ENCODE results near the gene S100A6.

S100A6 gene

DNA sequence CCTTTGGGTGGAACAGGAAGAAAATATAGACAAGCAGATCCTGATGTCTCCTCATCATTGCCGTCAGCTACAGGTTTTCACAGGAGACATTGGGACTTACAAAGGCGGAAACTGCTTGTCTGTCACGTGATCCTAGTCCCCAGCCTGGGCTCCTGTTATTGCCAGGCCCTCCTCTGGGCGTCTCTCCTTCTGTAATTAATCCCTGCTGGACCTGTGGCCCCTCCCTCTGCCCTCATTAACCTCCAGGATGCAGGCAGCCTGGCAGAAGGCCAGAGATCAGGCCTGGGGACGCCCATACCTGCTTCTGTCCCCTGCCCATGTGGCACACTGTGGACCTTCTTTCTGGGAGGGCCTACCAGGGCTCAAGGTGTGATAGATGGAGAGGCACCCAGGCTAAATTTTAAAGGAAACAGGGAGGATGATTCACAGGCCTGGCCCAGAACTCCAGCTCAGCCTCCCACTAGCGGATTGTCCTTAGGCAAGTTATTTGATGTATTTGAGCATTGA, 2.6 kb upstream of the S100A6 start:
- peak in 1 of 2 experiments; percentile 42 for DNase-seq (ENCODE audit: low read depth in 1 of 2, low spot score in 1 of 2)
- in situ Hi-C loops (cut with HindIII; ENCODE audit: low pct_unique_long_range_greater_than_20kb, low sequenced_read_pairs) = no loop called here
- TF ChIP-seq JUND (IDR thresholded peaks at IDR 0.05; ENCODE audit: low read depth) = no peak

DNA sequence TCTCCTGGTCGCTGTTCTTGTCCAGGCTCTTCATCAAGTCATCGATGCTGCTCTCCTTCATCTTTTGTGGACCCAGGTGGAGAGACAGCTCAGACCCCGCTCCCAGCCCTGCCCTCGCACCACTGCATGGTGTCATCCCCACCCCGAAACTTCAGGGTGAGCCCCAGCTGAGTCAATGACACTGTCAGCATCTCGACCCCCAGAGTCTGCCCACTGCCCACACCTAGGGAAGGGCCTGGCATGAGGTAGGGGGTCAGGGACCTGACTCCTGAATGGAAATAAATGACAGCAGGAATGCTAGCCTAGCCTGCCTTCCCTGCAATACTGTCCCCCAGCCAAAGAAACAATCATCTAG, 1.6 kb upstream of the S100A6 start:
- no peak for DNase-seq (ENCODE audit: low read depth in 1 of 2, low spot score in 1 of 2)
- TF ChIP-seq JUND (IDR thresholded peaks at IDR 0.05; ENCODE audit: low read depth) = no peak
- in situ Hi-C loops (cut with HindIII; ENCODE audit: low pct_unique_long_range_greater_than_20kb, low sequenced_read_pairs) = no loop called here

DNA sequence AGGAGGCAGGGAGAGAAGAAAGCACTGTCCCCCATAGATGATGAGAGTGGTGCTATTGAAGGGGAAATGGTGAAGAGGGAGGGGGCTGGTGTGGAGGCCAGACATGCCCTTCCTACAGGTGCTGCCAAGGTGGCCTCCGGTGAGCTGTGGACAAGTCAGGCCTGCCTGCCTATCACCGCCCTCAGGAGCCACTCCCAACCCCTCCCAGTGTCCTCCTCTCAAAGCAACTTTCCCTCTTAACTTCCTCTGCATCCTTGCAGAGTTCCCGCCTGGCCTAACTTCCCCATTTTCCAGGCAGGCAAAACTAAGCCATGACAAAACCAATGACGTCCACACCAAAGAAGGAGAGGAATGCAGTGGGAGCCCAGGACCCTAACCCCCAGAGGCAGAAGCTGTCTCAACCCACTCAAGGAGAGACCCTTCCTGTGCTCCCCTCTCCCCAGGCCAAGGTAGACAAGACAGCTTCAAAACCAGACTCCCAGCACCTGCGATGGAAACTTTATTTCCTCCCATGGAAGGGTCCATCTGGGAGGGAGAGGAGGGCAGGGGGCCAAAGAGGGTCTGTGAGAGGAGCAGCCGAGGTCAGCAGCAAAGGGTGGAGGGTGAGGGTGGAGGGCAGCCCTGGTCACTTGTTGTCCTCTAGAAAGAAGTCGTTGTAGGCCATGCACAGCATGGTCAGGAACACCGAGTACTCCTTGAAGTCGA, 1.0 kb upstream of the S100A6 start:
- in situ Hi-C loops (cut with HindIII; ENCODE audit: low pct_unique_long_range_greater_than_20kb, low sequenced_read_pairs) = no loop called here
- peak in 1 of 2 experiments; percentile 63 for DNase-seq (ENCODE audit: low read depth in 1 of 2, low spot score in 1 of 2)

DNA sequence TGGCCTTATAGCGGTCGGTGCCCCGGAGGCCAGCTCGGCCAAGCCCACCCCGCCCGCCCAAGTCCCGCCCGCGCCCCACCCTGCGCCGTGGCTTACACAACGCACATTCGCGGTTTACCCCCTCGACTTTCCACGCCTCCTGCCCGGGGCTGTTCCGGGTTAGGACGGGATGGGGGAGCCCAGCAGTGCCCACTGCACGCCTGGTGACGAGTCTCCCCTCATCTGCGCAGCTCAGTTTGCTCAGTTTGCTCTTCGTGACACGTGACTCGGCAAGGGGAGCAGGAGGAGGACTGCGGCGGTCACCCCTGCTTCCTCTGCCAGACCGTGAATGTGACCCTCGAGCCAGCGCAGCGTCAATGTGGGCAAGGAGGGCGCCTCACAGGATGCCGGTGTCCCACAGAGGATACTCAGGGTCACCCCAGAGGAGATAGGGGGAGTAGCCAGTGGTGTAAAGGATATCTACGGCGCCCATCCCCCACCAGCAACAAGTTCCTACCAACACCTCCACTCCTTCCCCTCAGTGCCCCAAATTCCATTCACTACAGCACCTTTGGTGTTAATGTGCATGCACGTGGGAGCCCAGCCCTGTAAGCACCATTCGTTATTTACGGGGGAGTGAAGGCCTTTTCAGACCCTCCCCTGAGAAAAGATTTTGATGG, 350 bp upstream of the S100A6 start:
- DNase-seq (ENCODE audit: low read depth in 1 of 2, low spot score in 1 of 2) = peak; percentile 90 to 94
- no peak for TF ChIP-seq JUND (IDR thresholded peaks at IDR 0.05; ENCODE audit: low read depth)
- in situ Hi-C loops (cut with HindIII; ENCODE audit: low pct_unique_long_range_greater_than_20kb, low sequenced_read_pairs) = no loop called here

More for the DNA sequence above, 1.0 kb upstream of the S100A6 start:
- TF ChIP-seq JUND (IDR thresholded peaks at IDR 0.05; ENCODE audit: low read depth) = no peak

DNA sequence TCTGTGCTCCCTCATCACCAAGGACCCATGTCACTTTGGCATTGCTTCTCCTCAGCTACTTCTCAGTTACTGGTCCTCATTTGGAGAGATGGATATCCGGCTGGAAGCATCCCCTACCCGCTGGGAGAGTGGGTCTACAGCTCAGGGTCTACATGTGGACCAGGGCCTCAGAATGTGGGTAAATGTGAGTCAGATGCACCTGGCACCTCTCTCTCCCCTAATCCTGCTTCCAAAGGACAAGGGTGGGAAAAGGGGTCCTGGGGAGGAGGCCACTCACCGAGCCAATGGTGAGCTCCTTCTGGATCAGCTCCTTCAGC, 908 bp downstream of the S100A6 start:
- in situ Hi-C loops (cut with HindIII; ENCODE audit: low pct_unique_long_range_greater_than_20kb, low sequenced_read_pairs) = no loop called here
- no peak for TF ChIP-seq JUND (IDR thresholded peaks at IDR 0.05; ENCODE audit: low read depth)
- DNase-seq (ENCODE audit: low read depth in 1 of 2, low spot score in 1 of 2) = no peak

DNA sequence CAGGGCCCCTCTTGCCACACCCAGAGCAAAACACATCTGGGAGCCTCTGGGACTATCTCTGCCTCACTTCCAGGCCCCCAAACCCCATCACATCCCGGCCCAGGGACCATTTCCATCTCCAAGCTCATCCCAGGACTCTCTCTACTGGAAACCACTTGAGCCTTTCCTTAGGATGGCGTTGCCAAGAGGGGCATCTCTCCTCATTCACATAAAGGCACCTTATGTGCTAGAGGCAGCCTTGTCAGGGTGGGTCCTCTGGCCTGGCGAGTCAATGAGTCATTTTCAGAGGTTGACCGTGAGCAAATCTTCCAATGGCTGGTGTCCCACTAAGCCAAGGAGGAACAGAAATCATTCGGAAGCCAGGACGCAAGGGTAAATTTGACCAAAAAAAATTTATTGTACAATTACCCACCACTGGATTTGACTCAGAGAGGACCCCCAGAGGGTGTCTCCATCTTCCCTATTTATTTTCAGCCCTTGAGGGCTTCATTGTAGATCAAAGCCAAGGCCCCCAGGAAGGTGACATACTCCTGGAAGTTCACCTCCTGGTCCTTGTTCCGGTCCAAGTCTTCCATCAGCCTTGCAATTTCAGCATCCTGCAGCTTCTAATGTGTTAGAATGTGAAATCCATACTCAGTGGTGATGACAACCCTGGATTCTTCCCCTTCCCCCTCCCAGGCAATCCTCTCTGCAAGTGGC, 1.4 kb downstream of the S100A6 start:
- no peak for TF ChIP-seq JUND (IDR thresholded peaks at IDR 0.05; ENCODE audit: low read depth)
- DNase-seq (ENCODE audit: low read depth in 1 of 2, low spot score in 1 of 2) = no peak
- in situ Hi-C loops (cut with HindIII; ENCODE audit: low pct_unique_long_range_greater_than_20kb, low sequenced_read_pairs) = no loop called here

DNA sequence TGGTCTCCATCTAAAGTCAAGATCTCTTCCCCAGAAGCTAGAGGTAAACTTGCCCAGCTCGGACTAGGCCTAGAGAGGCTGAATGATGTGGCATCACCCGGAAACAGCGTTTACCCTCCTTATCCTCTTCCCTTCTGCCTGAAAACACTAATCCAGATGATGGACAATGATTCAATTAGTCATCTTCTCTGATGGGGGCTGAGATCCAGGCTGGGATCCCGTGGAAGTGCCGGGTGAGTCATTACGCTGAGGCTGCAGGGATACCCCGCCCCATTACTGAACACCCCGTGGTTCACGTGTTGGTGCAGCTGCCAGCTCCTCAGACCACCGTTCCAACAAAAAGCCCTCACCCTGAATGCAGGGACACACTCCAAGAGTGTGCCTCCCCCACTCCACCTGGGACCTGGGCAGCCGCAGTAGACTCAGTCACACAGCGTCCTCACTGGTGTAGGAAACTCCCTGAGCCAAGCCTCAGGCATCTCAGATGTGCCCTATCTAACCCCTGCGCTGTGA, 2.0 kb downstream of the S100A6 start:
- in situ Hi-C loops (cut with HindIII; ENCODE audit: low pct_unique_long_range_greater_than_20kb, low sequenced_read_pairs) = no loop called here
- TF ChIP-seq JUND (IDR thresholded peaks at IDR 0.05; ENCODE audit: low read depth) = no peak
- DNase-seq (ENCODE audit: low read depth in 1 of 2, low spot score in 1 of 2) = no peak

DNA sequence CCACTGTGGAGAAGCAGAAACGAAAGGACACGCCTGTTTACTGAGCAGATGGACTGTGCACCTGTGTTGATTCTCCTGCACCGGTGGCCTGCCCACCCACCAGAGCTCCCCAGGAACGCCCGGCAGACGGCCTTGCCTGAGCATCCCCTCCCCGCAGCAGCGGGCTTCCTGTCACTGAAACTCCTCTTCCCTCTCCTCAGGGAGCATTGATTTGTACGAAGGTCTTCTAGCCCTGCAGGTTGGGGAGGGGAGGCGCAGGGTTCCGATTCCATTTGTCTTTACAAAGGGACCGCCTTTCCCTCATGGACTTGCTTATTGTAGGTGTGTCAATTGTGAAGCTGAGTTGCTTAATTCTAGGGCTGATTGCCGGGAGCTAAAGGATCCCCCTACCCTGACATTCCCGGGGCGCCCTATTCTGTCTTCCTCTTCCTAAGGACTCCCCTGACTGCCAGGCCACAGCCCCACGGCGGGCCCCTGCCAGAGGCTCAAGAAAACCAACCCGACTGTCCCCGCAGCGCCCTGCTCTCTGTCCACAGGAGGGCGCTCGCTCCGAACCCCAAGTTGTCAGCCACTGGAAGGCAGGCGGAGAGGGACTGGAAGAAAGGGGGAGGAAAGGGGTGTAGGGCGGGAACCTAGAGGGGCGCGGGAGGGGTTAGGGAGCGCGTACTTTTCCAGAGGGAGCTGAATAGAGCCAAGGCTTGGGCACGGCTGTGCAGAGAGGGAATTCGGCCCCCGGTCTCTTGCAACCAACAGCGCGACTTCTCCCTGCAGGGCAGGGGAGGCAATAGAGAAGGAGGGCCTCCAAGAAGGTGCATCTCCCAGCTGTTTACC, 2.8 kb downstream of the S100A6 start:
- in situ Hi-C loops (cut with HindIII; ENCODE audit: low pct_unique_long_range_greater_than_20kb, low sequenced_read_pairs) = no loop called here

DNA sequence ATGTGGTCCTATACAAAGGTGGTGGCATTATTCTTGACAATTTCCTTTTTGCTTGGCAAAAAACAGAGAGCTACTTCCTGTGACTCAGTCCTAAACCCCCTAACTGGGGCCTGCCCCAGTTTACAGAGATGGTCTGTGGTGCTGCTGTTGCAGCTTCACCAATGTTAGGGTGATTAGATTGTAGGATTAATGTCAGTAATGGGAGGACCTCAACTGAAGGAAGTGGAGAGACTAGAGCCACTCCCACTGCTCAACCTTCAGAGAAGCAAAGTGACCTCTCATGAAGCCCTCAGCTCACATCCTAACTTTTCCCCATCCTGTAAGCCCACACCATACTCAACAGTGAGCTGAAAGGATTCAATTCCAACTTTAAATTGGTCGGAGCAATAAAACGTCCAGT, 3.6 kb downstream of the S100A6 start:
- in situ Hi-C loops (cut with HindIII; ENCODE audit: low pct_unique_long_range_greater_than_20kb, low sequenced_read_pairs) = no loop called here
- no peak for TF ChIP-seq JUND (IDR thresholded peaks at IDR 0.05; ENCODE audit: low read depth)
- DNase-seq (ENCODE audit: low read depth in 1 of 2, low spot score in 1 of 2) = no peak

More for the DNA sequence above, 2.8 kb downstream of the S100A6 start:
- no peak for TF ChIP-seq JUND (IDR thresholded peaks at IDR 0.05; ENCODE audit: low read depth)
- peak; percentile 86 to 87 for DNase-seq (ENCODE audit: low read depth in 1 of 2, low spot score in 1 of 2)

DNA sequence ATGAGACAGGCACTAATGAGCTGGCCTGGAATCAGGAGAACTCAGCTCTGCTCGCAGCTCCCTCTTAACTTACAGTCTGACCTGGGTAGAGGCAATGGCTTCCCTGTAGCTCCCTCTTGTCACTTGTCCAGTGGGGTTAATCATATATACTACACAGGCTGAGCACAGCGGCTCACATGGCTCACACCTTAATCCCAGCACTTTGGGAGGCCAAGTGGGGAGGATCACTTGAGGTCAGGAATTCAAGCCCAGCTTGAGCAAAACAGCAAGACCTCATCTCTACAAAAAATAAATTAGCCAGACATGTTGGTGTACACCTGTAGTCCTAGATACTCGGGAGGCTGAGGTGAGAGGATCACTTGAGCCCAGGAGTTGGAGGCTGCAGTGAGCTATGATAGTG, 4.2 kb downstream of the S100A6 start:
- in situ Hi-C loops (cut with HindIII; ENCODE audit: low pct_unique_long_range_greater_than_20kb, low sequenced_read_pairs) = no loop called here
- TF ChIP-seq JUND (IDR thresholded peaks at IDR 0.05; ENCODE audit: low read depth) = no peak
- no peak for DNase-seq (ENCODE audit: low read depth in 1 of 2, low spot score in 1 of 2)

DNA sequence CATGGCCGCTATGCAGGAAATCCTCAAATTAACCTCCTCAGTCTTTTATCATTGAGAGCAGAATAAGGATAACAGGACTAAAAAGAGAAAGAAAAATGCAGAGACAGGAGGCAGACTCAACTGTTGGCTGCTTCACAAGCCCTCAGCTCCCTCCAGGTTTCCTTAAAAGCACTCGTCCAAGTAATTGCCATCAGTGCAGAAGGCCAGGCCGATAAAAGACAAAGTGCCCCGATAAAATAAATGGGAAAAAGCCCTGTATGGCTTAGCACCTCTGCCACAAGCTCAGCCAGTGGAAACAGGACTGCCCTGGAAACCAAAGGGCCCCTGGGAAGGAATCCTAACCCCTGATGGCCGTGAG, 8.1 kb downstream of the S100A6 start:
- no peak for TF ChIP-seq JUND (IDR thresholded peaks at IDR 0.05; ENCODE audit: low read depth)
- no peak for DNase-seq (ENCODE audit: low read depth in 1 of 2, low spot score in 1 of 2)
- in situ Hi-C loops (cut with HindIII; ENCODE audit: low pct_unique_long_range_greater_than_20kb, low sequenced_read_pairs) = no loop called here

DNA sequence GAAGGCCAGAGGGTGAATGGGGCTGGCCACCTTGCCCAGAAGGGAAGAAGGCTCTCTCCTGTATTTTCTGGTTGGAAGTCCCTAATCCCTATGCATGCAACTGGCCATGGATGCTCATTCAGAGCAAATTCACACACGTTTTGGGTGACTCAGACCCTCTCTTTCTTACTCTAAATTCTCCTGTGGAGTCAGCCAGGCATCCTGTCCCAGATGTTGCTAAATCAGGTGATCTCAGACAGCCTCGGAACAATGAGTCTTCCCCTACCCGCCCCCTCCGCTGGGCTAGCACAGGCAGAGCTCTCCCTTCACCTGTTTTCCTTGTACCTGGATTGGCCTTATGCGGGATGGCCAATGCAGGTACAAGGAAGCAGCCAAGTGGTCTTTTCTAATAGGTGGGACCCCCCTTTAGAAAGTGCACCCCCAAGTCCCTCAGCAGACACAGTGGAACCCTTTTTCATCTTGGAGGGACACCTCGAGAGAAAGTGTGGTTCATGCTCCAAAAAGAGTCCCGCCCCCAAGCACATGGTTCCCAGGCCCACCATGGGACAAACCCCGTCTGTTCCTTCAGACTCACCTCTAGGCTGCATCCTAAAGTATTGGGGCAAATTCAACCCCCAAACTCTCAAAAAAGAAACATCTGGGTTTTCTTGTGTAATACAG, 8.6 kb downstream of the S100A6 start:
- in situ Hi-C loops (cut with HindIII; ENCODE audit: low pct_unique_long_range_greater_than_20kb, low sequenced_read_pairs) = no loop called here
- no peak for DNase-seq (ENCODE audit: low read depth in 1 of 2, low spot score in 1 of 2)
- TF ChIP-seq JUND (IDR thresholded peaks at IDR 0.05; ENCODE audit: low read depth) = no peak
